NCI-H2196 (cell line): Measurements from ENCODE around the gene FZD2.
"Not testable (repeated sequence)": the region's sequence is repeated elsewhere in the genome, so short reads cannot be mapped to it uniquely, and the experiment has no call there.

Source experiments
- DNase-seq: peaks from one replicate; lab custom pipeline; 2025; ENCODE audit not compliant: unreplicated experiment; lab: John Stamatoyannopoulos, UW

Gene FZD2

DNA sequence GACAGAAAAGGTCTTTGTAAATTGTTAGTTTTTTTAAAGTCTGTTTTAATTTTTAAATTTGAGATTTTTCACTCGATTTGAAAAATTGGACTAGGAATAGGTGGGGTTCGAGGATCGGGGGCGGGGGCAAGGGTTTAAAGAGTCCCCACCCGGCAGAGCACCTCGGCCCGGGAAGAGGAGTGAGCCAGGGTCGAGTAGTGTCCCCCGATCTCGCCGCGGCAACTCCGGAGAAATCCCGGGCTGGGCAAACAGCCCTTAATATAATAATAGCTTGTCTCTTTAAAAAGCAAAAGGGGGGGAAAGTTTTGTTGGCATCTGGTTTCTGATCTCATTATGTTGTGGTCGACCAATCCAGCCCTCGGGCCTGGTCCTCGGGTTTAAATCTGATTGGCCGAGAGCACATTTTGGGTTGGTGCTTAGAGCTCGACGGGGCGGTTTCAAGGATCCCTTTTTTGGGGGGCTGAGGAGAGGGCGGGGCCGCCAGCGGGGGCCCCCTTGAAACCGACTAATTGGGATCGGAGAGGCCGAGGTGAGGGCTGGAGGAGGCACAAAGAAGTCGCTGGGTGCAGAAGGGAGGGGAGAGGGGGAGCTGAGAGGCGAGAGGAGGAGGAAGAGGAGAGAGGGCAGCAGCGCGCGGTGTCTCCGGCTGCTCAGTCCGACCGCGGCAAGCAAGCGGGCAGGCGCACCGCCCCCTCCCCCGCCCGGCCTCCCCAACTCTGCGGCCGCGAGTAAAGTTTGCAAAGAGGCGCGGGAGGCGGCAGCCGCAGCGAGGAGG, at the start of gene FZD2:
Gene FZD2 (plus strand): TSS at position 653 of the 775 bp plus-strand sequence. CDS start 205 bp downstream, outside the sequence.
- DNase-seq, result peak; percentile 97

DNA sequence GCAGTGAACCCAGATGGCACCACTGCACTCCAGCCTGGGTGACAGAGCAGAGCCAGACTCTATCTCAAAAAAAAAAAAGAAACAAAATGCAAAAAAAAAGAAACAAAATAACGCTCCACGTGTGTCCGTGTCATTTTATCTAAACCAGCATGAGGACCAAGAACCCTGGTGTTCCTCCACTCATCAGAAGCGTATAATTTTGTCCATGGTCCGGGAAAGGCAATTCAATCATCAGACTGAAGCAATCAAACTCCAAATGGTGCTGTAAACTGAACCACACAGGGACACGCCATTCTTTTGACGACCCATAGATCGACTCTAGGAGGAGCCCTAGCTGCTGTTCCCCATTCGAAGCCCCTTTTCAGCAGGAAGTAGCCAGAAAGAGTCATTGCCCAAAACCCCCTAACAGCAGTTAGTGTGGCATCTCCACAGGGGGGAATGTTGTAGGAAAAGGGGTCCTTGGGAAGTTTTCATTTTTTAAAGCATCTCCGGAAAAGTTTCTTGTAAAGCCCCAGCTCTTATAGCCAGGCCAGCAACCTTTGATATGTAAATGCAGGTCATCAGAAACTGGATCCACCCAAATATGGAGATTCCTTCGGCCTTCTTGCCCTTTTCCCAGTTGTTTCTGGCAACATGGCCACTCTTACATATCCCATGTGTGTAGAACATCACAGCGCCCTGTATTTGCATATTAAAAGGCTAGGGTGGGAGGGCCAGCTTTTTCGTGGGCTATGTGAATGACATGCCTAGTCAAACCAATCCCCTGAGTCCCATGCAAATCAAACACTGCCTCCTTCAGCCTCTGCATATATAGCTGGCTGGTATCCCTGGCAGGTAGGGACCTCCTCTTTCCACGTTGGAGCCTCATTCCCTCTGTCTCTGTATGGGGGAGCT, 45.8 kb upstream of the FZD2 start:
- peak; percentile 19 for DNase-seq

DNA sequence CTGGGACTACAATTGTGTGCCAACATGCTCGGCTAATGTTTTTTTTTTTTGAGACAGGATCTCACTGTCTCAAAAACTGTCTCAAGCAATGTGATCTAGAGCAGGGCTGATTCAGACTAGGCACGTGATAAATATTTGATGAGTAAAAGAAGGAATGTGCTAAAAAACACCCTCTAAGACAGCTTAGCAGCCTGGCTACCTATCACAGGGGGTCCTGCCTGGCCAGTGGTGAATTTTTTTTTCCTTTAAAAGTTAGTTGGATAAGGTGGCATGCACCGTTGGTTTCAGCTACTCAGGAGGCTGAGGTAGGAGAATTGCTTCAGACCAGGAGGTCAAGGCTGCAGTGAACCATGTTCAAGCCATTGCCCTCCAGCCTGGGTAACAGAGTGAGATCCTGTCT, 39.3 kb upstream of the FZD2 start:
- DNase-seq, result no peak

DNA sequence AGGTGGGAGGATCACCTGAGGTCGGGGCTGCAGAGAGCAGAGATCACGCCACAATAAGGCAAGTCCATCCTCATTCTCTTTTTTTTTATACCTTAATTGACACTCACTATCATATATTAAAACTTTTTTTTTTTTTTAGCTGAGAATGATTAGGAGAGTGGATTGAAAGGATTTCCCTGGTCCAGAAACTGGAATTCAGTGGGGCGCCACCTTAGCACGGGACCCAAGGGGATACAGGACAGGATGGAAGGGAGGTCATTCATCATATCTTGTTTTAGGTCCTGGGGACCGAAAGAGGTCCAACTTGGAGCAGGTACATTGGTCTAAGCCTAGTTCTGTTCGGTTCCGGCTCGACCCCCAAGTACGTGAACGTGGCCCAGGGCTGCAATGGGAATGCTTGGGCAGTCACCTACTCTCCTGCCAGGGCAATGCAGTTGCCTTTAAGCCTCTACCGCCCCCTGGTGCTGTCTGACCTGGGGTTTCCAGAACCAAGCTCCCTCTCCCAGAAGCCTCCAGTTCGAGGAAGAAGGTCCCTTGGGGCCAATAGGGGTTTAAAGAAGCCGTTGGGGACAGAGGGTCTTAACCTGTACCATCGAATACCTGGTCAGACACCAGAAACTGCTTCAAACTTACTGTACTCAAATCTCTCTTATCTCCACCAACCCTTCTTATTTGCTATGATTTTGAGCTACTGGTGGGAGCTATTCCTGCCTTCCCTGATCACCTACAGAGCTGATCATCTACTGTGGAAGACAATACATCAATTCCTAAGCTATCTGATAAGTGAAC, 34.2 kb upstream of the FZD2 start:
- DNase-seq, result peak; percentile 67

- no peak for DNase-seq
Measured at GRCh38 chr17:44523672-44523972, 33.7 kb upstream of the FZD2 start.

- DNase-seq, result no peak
Measured at GRCh38 chr17:44527102-44527501, 30.2 kb upstream of the FZD2 start.

- no peak for DNase-seq
Measured at GRCh38 chr17:44527954-44528353, 29.3 kb upstream of the FZD2 start.

- no peak for DNase-seq
Measured at GRCh38 chr17:44529864-44530263, 27.4 kb upstream of the FZD2 start.

- no peak for DNase-seq
Measured at GRCh38 chr17:44530896-44531418, 26.3 kb upstream of the FZD2 start.

DNA sequence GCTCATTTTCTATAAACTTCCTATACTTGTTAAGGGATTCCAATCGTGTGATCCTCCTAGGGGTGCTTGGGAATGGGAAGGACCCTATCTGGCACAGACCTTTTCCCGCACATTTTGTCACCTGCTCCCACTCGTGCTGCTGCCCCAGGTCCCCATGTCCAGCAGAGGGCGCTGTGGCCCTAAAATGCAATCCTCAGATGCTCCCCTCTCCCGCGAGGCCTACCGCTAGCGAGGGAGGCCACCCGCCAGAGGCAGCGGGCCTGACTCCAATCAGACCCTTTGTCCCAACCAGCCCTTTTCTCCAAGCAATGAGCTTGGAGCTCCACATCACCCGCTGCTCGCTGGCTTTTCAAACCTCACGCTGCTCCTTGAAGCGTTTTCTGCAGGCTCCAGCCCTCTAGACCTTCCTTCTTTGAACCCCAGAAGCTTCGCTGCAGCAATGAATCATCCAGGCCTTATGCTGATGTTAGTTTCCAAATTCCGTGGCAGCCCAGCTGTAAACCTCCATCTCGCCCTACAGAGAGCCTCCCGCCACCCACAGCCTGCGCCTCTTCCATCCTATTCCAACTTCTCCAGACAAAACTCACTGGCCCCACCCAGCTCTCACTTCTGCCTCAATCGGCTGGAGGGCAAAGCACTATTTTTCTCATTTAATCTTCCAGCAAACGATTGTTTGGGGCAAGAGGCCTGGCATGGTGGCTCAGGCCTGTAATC, 23.6 kb upstream of the FZD2 start:
- peak; percentile 94 for DNase-seq

- DNase-seq, result no peak
Measured at GRCh38 chr17:44536090-44536953, 21.0 kb upstream of the FZD2 start.

DNA sequence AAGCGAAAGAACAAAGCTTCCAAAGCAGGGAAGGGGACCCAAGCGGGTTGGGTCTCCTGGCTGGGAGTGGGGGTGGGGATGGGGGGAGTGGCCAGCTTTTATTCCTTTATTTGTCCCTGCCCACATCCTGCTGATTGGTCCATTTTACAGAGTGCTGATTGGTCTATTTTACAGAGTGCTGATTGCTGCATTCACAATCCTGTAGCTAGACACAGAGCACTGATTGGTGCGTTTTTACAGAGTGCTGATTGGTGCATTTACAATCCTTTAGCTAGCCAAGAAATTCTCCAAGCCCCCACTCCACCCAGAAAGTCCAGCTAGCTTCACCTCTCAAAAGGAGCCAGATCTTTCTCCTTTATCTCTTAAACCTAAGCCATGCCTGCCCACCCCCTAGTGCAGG, 19.4 kb upstream of the FZD2 start:
- DNase-seq, result not testable (repeated sequence)

DNA sequence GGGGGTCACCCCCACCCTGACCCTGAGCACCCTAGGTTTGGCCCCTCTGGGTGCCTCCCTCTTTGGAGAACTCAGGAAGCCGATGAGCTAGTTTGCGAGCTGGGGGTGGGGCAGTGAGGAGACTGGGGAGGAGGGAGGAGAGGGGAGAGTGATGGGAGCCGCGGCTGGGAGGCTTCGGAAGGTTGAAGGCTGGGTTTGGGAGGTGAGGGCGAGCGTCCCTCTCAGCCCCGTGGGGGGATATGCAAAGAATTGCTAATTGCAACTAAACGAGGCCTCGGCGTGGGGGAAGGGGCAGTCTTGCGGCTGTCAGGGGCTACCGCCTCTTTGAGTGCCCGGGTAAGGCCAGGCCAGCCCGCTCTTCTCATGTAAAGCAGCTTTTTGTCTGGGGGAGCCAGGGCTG, 17.6 kb upstream of the FZD2 start:
- DNase-seq, result no peak

DNA sequence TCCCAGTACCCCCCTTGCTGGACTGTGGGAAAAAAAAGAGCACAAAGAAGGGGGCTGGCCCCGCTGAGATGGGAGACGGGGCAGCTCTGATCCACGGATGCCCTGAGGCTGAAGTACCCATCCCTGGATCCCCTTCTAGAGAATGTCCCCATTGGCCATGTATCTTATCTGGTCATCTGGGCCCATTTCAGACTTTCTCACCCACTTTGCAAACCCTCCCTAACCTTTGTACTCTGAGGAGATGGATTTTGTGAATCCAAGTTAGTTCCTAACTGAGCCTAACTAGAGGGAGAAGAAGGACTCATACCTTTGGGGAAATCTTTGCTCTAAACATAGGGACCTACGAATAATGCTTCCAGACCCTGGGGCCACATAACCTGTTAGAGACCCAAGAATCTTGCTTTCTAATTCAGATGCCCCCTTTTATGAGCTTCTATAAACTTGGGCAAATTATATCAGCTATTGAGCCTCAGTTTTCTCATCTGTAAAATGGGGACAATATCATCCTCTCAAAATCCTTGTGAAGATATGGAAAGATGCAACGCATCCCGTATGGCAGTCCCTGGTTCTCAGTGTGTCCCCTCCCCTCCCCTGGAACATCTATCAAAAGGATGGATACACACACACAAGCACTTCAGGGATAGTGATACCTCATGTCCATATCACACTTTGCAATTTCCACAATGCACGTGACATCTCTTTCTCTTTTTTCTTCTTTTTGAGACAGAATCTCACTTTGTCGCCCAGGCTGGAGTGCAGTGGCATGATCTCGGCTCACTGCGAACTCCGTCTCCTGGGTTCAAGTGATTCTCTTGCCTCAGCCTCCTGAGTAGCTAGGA, 16.8 kb upstream of the FZD2 start:
- no peak for DNase-seq

DNA sequence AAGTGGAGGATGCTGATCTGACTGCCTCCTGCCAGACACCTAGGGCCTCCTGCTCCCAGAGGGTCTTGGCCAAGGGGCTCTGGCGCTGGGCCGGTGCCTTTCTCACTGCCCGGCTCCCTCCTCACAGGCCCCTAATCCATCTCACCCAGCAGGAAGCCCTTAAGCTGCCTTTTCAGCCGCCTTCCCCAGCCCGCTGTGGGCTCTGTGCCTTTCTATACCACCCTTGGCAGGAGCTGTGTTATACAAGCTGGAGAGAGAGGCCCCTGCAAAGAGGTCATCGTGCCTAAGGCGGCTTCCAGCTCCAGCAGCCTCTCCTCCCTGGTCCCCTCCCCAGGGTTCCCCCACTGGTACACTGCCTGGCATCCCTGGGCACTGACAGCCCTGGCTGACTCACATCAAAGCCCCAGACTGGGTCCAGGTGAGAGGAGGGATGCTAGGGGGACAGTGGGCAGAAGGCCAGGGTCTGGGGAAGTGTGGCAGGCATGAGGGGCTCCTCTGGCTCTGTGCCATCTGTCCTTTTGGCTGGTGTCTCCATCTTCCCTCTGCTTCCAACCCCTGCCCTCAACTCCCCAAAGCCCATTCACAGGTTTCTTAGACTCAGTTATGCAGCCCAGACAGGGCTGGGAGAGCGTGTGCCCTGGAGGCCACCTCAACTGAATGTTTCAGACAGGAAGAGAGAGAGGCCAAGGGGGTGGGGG, 15.3 kb upstream of the FZD2 start:
- DNase-seq, result no peak

GRCh38 chr17:44543213-44543904, 13.9 kb upstream of the FZD2 start:
- DNase-seq, result no peak

- DNase-seq, result no peak
Measured at GRCh38 chr17:44543905-44544523, 13.3 kb upstream of the FZD2 start.
